A549 (cell line): ENCODE results near the gene SERTAD1.

Source experiments
- NPAS2 ChIP-seq: fragments of 250-450 bp; sonication (Bioruptor Pico); IDR thresholded peaks from 2 replicates; pipeline ENCODE4 v1.8.0; 2022; ENCODE audit warnings: mild to moderate bottlenecking, moderate library complexity, borderline replicate concordance
- RFX5 ChIP-seq: fragments of 450-650 bp; IDR thresholded peaks from 2 replicates; pipeline ENCODE4 v1.7.1; 2014; ENCODE audit warnings: antibody characterized with exemption, mild to moderate bottlenecking, moderate library complexity
- TF ChIP-seq, protein P1 (sequence below): fragments of >200 bp; sonication (Bioruptor Twin); formaldehyde crosslinking; IDR thresholded peaks from 3 replicates; pipeline ENCODE4 v1.5.1; 2016

- TF ChIP-seq, protein P1, sequence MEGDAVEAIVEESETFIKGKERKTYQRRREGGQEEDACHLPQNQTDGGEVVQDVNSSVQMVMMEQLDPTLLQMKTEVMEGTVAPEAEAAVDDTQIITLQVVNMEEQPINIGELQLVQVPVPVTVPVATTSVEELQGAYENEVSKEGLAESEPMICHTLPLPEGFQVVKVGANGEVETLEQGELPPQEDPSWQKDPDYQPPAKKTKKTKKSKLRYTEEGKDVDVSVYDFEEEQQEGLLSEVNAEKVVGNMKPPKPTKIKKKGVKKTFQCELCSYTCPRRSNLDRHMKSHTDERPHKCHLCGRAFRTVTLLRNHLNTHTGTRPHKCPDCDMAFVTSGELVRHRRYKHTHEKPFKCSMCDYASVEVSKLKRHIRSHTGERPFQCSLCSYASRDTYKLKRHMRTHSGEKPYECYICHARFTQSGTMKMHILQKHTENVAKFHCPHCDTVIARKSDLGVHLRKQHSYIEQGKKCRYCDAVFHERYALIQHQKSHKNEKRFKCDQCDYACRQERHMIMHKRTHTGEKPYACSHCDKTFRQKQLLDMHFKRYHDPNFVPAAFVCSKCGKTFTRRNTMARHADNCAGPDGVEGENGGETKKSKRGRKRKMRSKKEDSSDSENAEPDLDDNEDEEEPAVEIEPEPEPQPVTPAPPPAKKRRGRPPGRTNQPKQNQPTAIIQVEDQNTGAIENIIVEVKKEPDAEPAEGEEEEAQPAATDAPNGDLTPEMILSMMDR = no peak
- no peak for TF ChIP-seq RFX5
- TF ChIP-seq NPAS2 (CRISPR knock-in tag) = no peak
Measured at GRCh38 chr19:40374084-40374483, 51.7 kb downstream of the SERTAD1 start.
